HEK293 (cell line): ENCODE data around the gene KCNMA1.
A peak's percentile ranks its signal among the peaks of the same experiment; 100 is the strongest.

Source experiments
- CTCF ChIA-PET: fragments of 350-600 bp; formaldehyde crosslinking; extraction: SDS; loops from one replicate; lab custom pipeline; 2021; ENCODE audit warnings: antibody characterized with exemption; lab: Yijun Ruan, JAX
- POLR2A ChIA-PET: fragments of 300-600 bp; formaldehyde crosslinking; extraction: SDS; loops from one replicate; lab custom pipeline; 2020; ENCODE audit warnings: antibody characterized with exemption, inconsistent platforms; lab: Yijun Ruan, JAX
- H3K27ac ChIP-seq: fragments of 200-500 bp; sonication (Bioruptor generic); 2 replicates; pipeline ENCODE4 v1.5.1; 2014; ENCODE audit warnings: low read depth, low read length, control low read depth, inconsistent platforms; ENCODE audit errors: extremely low read depth
- H3K36me3 ChIP-seq, 2 experiments: fragments of 200-500 bp in 1 of 2; sonication (Bioruptor generic) in 1 of 2; 1 replicate in 1 of 2; 2 replicates in 1 of 2; pipeline ENCODE4 v1.5.1; 2014 to 2017; ENCODE audit warnings: inconsistent platforms in 2 of 2, low read length in 2 of 2; ENCODE audit not compliant: control insufficient read depth in 2 of 2, insufficient read depth in 1 of 2
- H3K4me1 ChIP-seq: fragments of 200-500 bp; sonication (Bioruptor generic); 2 replicates; pipeline ENCODE4 v1.5.1; 2014; ENCODE audit warnings: mild to moderate bottlenecking, low read length, inconsistent platforms; ENCODE audit not compliant: control insufficient read depth, insufficient read depth
- H3K4me3 ChIP-seq: 2 replicates; pipeline ENCODE4 v1.5.1; 2011; ENCODE audit warnings: low read depth, mild to moderate bottlenecking, control low read depth, low read length, moderate library complexity
- H3K9me3 ChIP-seq: fragments of 200-500 bp; sonication (Bioruptor generic); 2 replicates; pipeline ENCODE4 v1.5.1; 2014; ENCODE audit warnings: low read depth, low read length, inconsistent platforms; ENCODE audit not compliant: control insufficient read depth, insufficient read depth
- BCL11A ChIP-seq: fragments of 450-650 bp; formaldehyde crosslinking; IDR thresholded peaks from 2 replicates; pipeline ENCODE4 v1.5.1; 2016; ENCODE audit warnings: low read depth, missing biosample characterization, missing genetic modification characterization
- OSR2 ChIP-seq: fragments of 450-650 bp; formaldehyde crosslinking; IDR thresholded peaks from 2 replicates; pipeline ENCODE4 v1.5.1; 2016; ENCODE audit warnings: missing biosample characterization, missing genetic modification characterization
- PRDM1 ChIP-seq: fragments of 450-650 bp; formaldehyde crosslinking; IDR thresholded peaks from 2 replicates; pipeline ENCODE4; 2016; ENCODE audit warnings: missing biosample characterization, missing genetic modification characterization
- SCRT1 ChIP-seq: fragments of 450-650 bp; formaldehyde crosslinking; IDR thresholded peaks from 2 replicates; pipeline ENCODE4 v1.5.1; 2016; ENCODE audit warnings: missing biosample characterization, missing genetic modification characterization, borderline replicate concordance
- SP2 ChIP-seq: fragments of 450-650 bp; formaldehyde crosslinking; IDR thresholded peaks from 2 replicates; pipeline ENCODE4 v1.5.1; 2016; ENCODE audit warnings: missing biosample characterization, missing genetic modification characterization
- SP7 ChIP-seq: fragments of 450-650 bp; formaldehyde crosslinking; IDR thresholded peaks from 2 replicates; pipeline ENCODE4 v1.5.1; 2016; ENCODE audit warnings: missing biosample characterization, missing genetic modification characterization
- YY2 ChIP-seq: fragments of 450-650 bp; formaldehyde crosslinking; IDR thresholded peaks from 2 replicates; pipeline ENCODE4 v1.5.1; 2016; ENCODE audit warnings: missing biosample characterization, missing genetic modification characterization
- ZNF138 ChIP-seq: fragments of 450-650 bp; formaldehyde crosslinking; IDR thresholded peaks from 2 replicates; pipeline ENCODE4 v1.5.1; 2016; ENCODE audit warnings: missing biosample characterization, missing genetic modification characterization, borderline replicate concordance
- ZNF211 ChIP-seq: fragments of 450-650 bp; formaldehyde crosslinking; IDR thresholded peaks from 2 replicates; pipeline ENCODE4 v1.5.1; 2016; ENCODE audit warnings: low read depth, missing biosample characterization, missing genetic modification characterization
- ZNF366 ChIP-seq: fragments of 450-650 bp; formaldehyde crosslinking; conservative IDR thresholded peaks from 2 replicates; pipeline ENCODE4 v1.5.1; 2016; ENCODE audit warnings: missing biosample characterization, missing genetic modification characterization
- ZNF433 ChIP-seq: fragments of 450-650 bp; formaldehyde crosslinking; IDR thresholded peaks from 2 replicates; pipeline ENCODE4 v1.5.1; 2016; ENCODE audit warnings: missing biosample characterization, missing genetic modification characterization, low read depth
- ZNF521 ChIP-seq: fragments of 450-650 bp; formaldehyde crosslinking; IDR thresholded peaks from 2 replicates; pipeline ENCODE4 v1.5.1; 2017; ENCODE audit warnings: missing biosample characterization, mild to moderate bottlenecking, missing genetic modification characterization
- ZNF561 ChIP-seq: fragments of 450-650 bp; IDR thresholded peaks from 2 replicates; pipeline ENCODE4 v1.5.1; 2018; ENCODE audit warnings: missing biosample characterization, missing genetic modification characterization, borderline replicate concordance
- ZNF596 ChIP-seq: fragments of 450-650 bp; IDR thresholded peaks from 2 replicates; pipeline ENCODE4 v1.5.0; 2018; ENCODE audit warnings: missing biosample characterization, mild to moderate bottlenecking, missing genetic modification characterization, moderate library complexity
- ZNF600 ChIP-seq: fragments of 450-650 bp; formaldehyde crosslinking; IDR thresholded peaks from 2 replicates; pipeline ENCODE4 v1.5.1; 2016; ENCODE audit warnings: missing biosample characterization, missing genetic modification characterization
- ZNF626 ChIP-seq: fragments of 450-650 bp; sonication (Bioruptor Pico); formaldehyde crosslinking; IDR thresholded peaks from 2 replicates; pipeline ENCODE4 v1.5.1; 2018; ENCODE audit warnings: missing biosample characterization, missing genetic modification characterization, inconsistent platforms
- ZSCAN16 ChIP-seq: fragments of 450-650 bp; formaldehyde crosslinking; IDR thresholded peaks from 2 replicates; pipeline ENCODE4 v1.5.1; 2016; ENCODE audit warnings: missing biosample characterization, missing genetic modification characterization
- TF ChIP-seq, protein P1 (sequence below): fragments of 450-650 bp; formaldehyde crosslinking; IDR thresholded peaks from 2 replicates; pipeline ENCODE4 v1.5.1; 2017; ENCODE audit warnings: missing biosample characterization, missing genetic modification characterization
- TF ChIP-seq, protein P2 (sequence below): fragments of 450-650 bp; formaldehyde crosslinking; IDR thresholded peaks from 2 replicates; pipeline ENCODE4; 2016; ENCODE audit warnings: missing biosample characterization, missing genetic modification characterization
- TF ChIP-seq, protein P3 (sequence below): fragments of 450-650 bp; formaldehyde crosslinking; IDR thresholded peaks from 2 replicates; pipeline ENCODE4 v1.5.1; 2017; ENCODE audit warnings: missing biosample characterization, missing genetic modification characterization
- TF ChIP-seq, protein P4 (sequence below): fragments of 450-650 bp; formaldehyde crosslinking; IDR thresholded peaks from 2 replicates; pipeline ENCODE4 v1.5.1; 2017; ENCODE audit warnings: missing biosample characterization, missing genetic modification characterization

The KCNMA1 gene

DNA sequence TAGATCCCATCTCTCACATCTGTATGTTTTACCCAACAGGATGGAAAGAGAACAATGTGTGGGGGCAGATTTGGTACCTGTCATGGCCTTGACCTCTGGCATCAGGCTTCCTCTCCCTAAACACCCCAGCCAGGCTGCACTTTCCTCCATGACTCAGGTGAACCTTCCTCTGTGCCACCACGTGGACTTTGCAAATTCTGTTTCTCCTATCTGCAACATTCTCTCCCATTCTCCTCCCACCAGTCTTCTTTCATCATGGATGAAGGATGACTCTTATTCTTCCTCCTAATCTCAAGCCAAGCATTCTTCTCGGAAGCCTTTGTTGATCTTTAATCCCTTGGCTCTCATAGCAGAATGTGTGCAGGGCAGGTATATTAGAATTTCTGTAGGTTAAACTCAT, 355.4 kb downstream of the KCNMA1 start:
- peak; percentile 56 for TF ChIP-seq PRDM1 (tag by site-specific recombination)
- no peak for TF ChIP-seq ZNF521 (tag by site-specific recombination)
- CTCF ChIA-PET = interaction anchor here (0.8 kb wide), 1 partner anchor 31 kb away, joined by 3 read pairs; no protein-coding TSS in a partner anchor
- no peak overlapping the region for H3K27ac ChIP-seq

DNA sequence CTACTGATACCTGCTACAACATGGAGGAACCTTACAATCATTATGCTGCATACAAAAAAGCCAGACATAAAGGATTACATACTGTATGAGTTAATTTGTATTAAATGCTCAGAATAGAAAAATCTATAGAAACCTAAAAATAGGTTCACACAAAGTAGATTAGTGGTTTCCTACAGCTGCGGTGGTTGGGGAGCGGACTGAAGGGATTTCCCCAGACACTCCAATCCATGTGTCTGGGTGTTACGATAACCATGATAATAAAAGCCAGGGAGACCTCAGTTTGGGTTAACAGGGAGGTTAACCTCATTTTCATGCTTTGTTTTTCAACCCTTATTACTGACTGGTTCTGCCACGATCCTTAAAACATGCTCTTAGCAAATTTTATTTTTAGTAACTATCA, 355.9 kb downstream of the KCNMA1 start:
- Histone ChIP-seq H3K4me1 (peaks cover 9% of the 10 kb centered on the region; the same call in 1 of the 2 replicates), H3K4me3 (no peak overlapping the region), H3K9me3 (no peaks in the 10 kb centered on the region), H3K36me3 (no peaks in the 10 kb centered on the region), H3K27ac (no peak overlapping the region)
- ChIA-PET CTCF (interaction anchor here (0.6 to 0.8 kb wide), 2 partner anchors 31 to 107 kb away, joined by 3 read pairs; no protein-coding TSS in a partner anchor), POLR2A (no interaction called here)
- TF ChIP-seq ZNF626 (tag by site-specific recombination) (no peak), ZNF561 (tag by site-specific recombination) (no peak), ZNF138 (no peak), ZNF211 (tag by site-specific recombination) (no peak), SCRT1 (no peak), ZNF433 (tag by site-specific recombination) (no peak), BCL11A (tag by site-specific recombination) (no peak), ZSCAN16 (tag by site-specific recombination) (no peak)
- TF ChIP-seq, protein P1, sequence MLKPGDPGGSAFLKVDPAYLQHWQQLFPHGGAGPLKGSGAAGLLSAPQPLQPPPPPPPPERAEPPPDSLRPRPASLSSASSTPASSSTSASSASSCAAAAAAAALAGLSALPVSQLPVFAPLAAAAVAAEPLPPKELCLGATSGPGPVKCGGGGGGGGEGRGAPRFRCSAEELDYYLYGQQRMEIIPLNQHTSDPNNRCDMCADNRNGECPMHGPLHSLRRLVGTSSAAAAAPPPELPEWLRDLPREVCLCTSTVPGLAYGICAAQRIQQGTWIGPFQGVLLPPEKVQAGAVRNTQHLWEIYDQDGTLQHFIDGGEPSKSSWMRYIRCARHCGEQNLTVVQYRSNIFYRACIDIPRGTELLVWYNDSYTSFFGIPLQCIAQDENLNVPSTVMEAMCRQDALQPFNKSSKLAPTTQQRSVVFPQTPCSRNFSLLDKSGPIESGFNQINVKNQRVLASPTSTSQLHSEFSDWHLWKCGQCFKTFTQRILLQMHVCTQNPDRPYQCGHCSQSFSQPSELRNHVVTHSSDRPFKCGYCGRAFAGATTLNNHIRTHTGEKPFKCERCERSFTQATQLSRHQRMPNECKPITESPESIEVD = no peak
- TF ChIP-seq, protein P2, sequence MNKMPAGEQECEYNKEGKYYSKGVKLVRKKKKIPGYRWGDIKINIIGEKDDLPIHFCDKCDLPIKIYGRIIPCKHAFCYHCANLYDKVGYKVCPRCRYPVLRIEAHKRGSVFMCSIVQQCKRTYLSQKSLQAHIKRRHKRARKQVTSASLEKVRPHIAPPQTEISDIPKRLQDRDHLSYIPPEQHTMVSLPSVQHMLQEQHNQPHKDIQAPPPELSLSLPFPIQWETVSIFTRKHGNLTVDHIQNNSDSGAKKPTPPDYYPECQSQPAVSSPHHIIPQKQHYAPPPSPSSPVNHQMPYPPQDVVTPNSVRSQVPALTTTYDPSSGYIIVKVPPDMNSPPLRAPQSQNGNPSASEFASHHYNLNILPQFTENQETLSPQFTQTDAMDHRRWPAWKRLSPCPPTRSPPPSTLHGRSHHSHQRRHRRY (tag by site-specific recombination) = no peak

More for the DNA sequence above, 355.4 kb downstream of the KCNMA1 start:
- POLR2A ChIA-PET = no interaction called here
- Histone ChIP-seq H3K36me3 (no peaks in the 10 kb centered on the region), H3K9me3 (no peaks in the 10 kb centered on the region), H3K4me3 (no peak overlapping the region), H3K4me1 (peaks cover 12% of the 10 kb centered on the region)

DNA sequence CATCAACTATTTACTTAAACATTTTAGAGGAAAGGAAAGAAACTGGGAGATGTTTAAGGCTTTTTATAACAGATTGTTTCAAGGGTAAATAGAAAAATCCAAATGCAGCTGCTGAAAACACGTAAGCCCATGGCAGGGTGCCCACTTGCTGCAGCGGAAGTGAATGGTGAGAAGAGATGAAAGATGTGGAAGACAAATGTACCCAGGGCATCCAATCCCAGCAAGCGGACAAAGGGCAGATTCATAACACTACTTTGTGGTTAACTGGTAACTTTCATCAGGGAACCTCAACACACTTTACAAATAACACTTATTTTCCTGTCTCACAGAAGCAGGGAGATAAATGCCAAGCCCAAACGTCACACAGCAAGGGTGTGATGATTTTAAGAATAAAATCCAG, 358.4 kb downstream of the KCNMA1 start:
- H3K27ac ChIP-seq = no peak overlapping the region

DNA sequence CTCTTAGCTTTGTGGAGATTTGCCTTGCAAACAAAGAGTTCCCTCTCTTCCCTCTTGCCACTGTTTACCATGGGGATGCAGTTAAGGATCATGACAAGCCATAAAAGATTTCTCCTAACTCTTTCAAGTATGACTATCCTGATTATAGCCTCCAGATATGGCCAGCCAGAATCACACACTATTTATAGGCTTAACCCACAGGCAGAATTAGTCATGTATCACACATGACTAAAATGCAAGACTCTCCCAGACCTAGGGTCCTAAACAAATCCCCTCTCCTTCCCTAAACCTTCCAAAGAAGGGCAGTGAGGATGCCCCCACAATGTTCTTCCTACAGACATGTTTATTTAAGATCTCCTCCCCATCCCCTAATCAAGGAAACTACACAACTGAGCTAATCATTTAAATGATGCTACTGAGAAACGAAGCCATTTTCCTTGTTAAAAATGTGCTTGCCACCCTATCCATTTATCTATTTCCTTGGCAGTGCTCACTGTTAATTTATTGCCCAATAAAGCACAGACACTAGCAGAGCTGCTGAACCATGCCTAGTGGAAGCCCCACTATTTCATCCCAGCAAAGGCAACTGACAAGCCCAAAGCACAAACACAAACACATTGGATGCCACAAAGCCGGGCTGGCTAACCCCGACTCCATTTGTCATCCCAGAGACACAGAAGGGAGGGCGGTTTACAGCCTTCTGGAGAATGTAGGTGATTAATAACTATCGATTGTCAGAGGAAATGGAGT, 363.4 kb downstream of the KCNMA1 start:
- H3K27ac ChIP-seq = no peak overlapping the region
- H3K9me3 ChIP-seq = no peaks in the 10 kb centered on the region
- H3K4me1 ChIP-seq = peaks cover 7% of the 10 kb centered on the region; the same call in 1 of the 2 replicates
- H3K36me3 ChIP-seq = no peaks in the 10 kb centered on the region
- H3K4me3 ChIP-seq = no peak overlapping the region
- ChIA-PET POLR2A (no interaction called here), CTCF (interaction anchor here (1.1 kb wide), 2 partner anchors 24 to 25 kb away, joined by 3 read pairs; no protein-coding TSS in a partner anchor)
- 0 out of 2 replicates have a peak, but pooled peaks have one; percentile 21 for TF ChIP-seq YY2 (tag by site-specific recombination)
- peak; percentile 38; the same call in 1 of the 2 replicates for TF ChIP-seq ZNF366 (tag by site-specific recombination)
- TF ChIP-seq, protein P3, sequence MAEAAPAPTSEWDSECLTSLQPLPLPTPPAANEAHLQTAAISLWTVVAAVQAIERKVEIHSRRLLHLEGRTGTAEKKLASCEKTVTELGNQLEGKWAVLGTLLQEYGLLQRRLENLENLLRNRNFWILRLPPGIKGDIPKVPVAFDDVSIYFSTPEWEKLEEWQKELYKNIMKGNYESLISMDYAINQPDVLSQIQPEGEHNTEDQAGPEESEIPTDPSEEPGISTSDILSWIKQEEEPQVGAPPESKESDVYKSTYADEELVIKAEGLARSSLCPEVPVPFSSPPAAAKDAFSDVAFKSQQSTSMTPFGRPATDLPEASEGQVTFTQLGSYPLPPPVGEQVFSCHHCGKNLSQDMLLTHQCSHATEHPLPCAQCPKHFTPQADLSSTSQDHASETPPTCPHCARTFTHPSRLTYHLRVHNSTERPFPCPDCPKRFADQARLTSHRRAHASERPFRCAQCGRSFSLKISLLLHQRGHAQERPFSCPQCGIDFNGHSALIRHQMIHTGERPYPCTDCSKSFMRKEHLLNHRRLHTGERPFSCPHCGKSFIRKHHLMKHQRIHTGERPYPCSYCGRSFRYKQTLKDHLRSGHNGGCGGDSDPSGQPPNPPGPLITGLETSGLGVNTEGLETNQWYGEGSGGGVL (tag by site-specific recombination) = peak; percentile 50; the same call in 1 of the 2 replicates
- TF ChIP-seq BCL11A (tag by site-specific recombination) = no peak
- no peak for TF ChIP-seq ZNF596 (tag by site-specific recombination)
- TF ChIP-seq, protein P4, sequence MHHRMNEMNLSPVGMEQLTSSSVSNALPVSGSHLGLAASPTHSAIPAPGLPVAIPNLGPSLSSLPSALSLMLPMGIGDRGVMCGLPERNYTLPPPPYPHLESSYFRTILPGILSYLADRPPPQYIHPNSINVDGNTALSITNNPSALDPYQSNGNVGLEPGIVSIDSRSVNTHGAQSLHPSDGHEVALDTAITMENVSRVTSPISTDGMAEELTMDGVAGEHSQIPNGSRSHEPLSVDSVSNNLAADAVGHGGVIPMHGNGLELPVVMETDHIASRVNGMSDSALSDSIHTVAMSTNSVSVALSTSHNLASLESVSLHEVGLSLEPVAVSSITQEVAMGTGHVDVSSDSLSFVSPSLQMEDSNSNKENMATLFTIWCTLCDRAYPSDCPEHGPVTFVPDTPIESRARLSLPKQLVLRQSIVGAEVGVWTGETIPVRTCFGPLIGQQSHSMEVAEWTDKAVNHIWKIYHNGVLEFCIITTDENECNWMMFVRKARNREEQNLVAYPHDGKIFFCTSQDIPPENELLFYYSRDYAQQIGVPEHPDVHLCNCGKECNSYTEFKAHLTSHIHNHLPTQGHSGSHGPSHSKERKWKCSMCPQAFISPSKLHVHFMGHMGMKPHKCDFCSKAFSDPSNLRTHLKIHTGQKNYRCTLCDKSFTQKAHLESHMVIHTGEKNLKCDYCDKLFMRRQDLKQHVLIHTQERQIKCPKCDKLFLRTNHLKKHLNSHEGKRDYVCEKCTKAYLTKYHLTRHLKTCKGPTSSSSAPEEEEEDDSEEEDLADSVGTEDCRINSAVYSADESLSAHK (tag by site-specific recombination) = 0 out of 2 replicates have a peak, but pooled peaks have one; percentile 19
- peak; percentile 40; the same call in 1 of the 2 replicates for TF ChIP-seq OSR2 (tag by site-specific recombination)
- 0 out of 2 replicates have a peak, but pooled peaks have one; percentile 11 for TF ChIP-seq ZNF600 (tag by site-specific recombination)
- TF ChIP-seq SP7 = peak; percentile 88

More for the DNA sequence above, 358.4 kb downstream of the KCNMA1 start:
- POLR2A ChIA-PET = no interaction called here
- Histone ChIP-seq H3K36me3 (no peaks in the 10 kb centered on the region), H3K4me1 (no peaks in the 10 kb centered on the region), H3K4me3 (no peak overlapping the region)
- CTCF ChIA-PET = no interaction called here
- no peak for TF ChIP-seq SP2 (tag by site-specific recombination)
- TF ChIP-seq, all 188 proteins: peak for 0
- H3K9me3 ChIP-seq = no peaks in the 10 kb centered on the region
